Mononuclear cell (primary cell): Measurements from ENCODE around the gene C20orf141. TPM values are rescaled to one million over a fixed set of nuclear protein-coding genes. Genes with fewer than 3 reads are reported as not detected.
"Not testable (repeated sequence)": the region's sequence is repeated elsewhere in the genome, so short reads cannot be mapped to it uniquely, and the experiment has no call there.

Source experiments
- H3K27me3 ChIP-seq: 2 replicates; pipeline ENCODE4 v1.6.0; 2011; ENCODE audit warnings: low read length, control low read depth; ENCODE audit not compliant: insufficient read depth
- H3K4me1 ChIP-seq: 2 replicates; pipeline ENCODE4 v1.5.1; 2011; ENCODE audit warnings: mild to moderate bottlenecking, low read length, control low read depth; ENCODE audit not compliant: insufficient read depth
- H3K4me3 ChIP-seq: 2 replicates; pipeline ENCODE4 v1.5.1; 2011; ENCODE audit warnings: mild to moderate bottlenecking, low read length, moderate library complexity
- H3K9me3 ChIP-seq: 2 replicates; pipeline ENCODE4 v1.5.1; 2011; ENCODE audit warnings: low read depth, mild to moderate bottlenecking, control low read depth, low read length
- total RNA-seq: library from RNA; depleted of rRNA; stranded (reverse); fragments of >200 nt; gene quantifications from one replicate; pipeline ENCODE4 v1.2.3, GENCODE V29; 2012

The C20orf141 gene
- total RNA-seq, 1 donor, result not detected

GRCh38 chr20:2825761-2826160, 11.0 kb downstream of the C20orf141 start:
- Histone ChIP-seq H3K4me3 (no peak overlapping the region), H3K9me3 (no peaks in the 10 kb centered on the region), H3K27me3 (peaks cover 31% of the 10 kb centered on the region), H3K4me1 (peaks cover 16% of the 10 kb centered on the region)

GRCh38 chr20:2826655-2827054, 11.9 kb downstream of the C20orf141 start:
- Histone ChIP-seq H3K4me1 (peaks cover 12% of the 10 kb centered on the region), H3K9me3 (no peaks in the 10 kb centered on the region)

GRCh38 chr20:2829376-2829775, 14.6 kb downstream of the C20orf141 start:
- Histone ChIP-seq H3K4me3 (no peak overlapping the region), H3K9me3 (no peaks in the 10 kb centered on the region), H3K27me3 (peaks cover 23% of the 10 kb centered on the region)

More at GRCh38 chr20:2826655-2827054, 11.9 kb downstream of the C20orf141 start:
- peaks cover 26% of the 10 kb centered on the region for H3K27me3 ChIP-seq
- H3K4me3 ChIP-seq, result no peak overlapping the region

GRCh38 chr20:2831206-2831605, 16.4 kb downstream of the C20orf141 start:
- H3K4me3 ChIP-seq, H3K9me3 ChIP-seq: not testable (repeated sequence)
- Histone ChIP-seq H3K27me3 (peaks cover 16% of the 10 kb centered on the region), H3K4me1 (peaks cover 10% of the 10 kb centered on the region)

More at GRCh38 chr20:2829376-2829775, 14.6 kb downstream of the C20orf141 start:
- H3K4me1 ChIP-seq, result peaks cover 12% of the 10 kb centered on the region

GRCh38 chr20:2833761-2834160, 19.0 kb downstream of the C20orf141 start:
- Histone ChIP-seq H3K4me1 (peaks cover 5% of the 10 kb centered on the region), H3K9me3 (no peaks in the 10 kb centered on the region), H3K27me3 (peaks cover 2% of the 10 kb centered on the region), H3K4me3 (no peak overlapping the region)

GRCh38 chr20:2834401-2835110, 19.8 kb downstream of the C20orf141 start:
- Histone ChIP-seq H3K9me3 (no peaks in the 10 kb centered on the region), H3K4me1 (peaks cover 11% of the 10 kb centered on the region), H3K4me3 (no peak overlapping the region), H3K27me3 (no peaks in the 10 kb centered on the region)

- Histone ChIP-seq H3K4me1 (peaks cover 19% of the 10 kb centered on the region), H3K27me3 (no peaks in the 10 kb centered on the region), H3K4me3 (no peak overlapping the region), H3K9me3 (no peaks in the 10 kb centered on the region)
These were observed 20.6 kb downstream of the C20orf141 start for GRCh38 chr20:2835331-2835796.

- Histone ChIP-seq H3K9me3 (no peaks in the 10 kb centered on the region), H3K4me3 (no peak overlapping the region), H3K27me3 (no peaks in the 10 kb centered on the region), H3K4me1 (peaks cover 21% of the 10 kb centered on the region)
These were observed 21.2 kb downstream of the C20orf141 start for GRCh38 chr20:2836035-2836434.

- no peaks in the 10 kb centered on the region for H3K9me3 ChIP-seq
- H3K27me3 ChIP-seq, result no peaks in the 10 kb centered on the region
- peaks cover 25% of the 10 kb centered on the region for H3K4me1 ChIP-seq
- H3K4me3 ChIP-seq, result no peak overlapping the region
These were observed 22.6 kb downstream of the C20orf141 start for GRCh38 chr20:2837221-2837960.

- Histone ChIP-seq H3K27me3 (no peaks in the 10 kb centered on the region), H3K9me3 (no peaks in the 10 kb centered on the region), H3K4me3 (no peak overlapping the region), H3K4me1 (peaks cover 25% of the 10 kb centered on the region)
These were observed 23.5 kb downstream of the C20orf141 start for GRCh38 chr20:2838170-2838797.

- Histone ChIP-seq H3K4me3 (no peak overlapping the region), H3K4me1 (peaks cover 25% of the 10 kb centered on the region), H3K27me3 (no peaks in the 10 kb centered on the region), H3K9me3 (no peaks in the 10 kb centered on the region)
These were observed 24.3 kb downstream of the C20orf141 start for GRCh38 chr20:2838847-2839671.

- H3K4me3 ChIP-seq, result peak overlapping the region; percentile 84
- H3K9me3 ChIP-seq, result no peaks in the 10 kb centered on the region
- H3K4me1 ChIP-seq, result peaks cover 25% of the 10 kb centered on the region
- no peaks in the 10 kb centered on the region for H3K27me3 ChIP-seq
These were observed 24.9 kb downstream of the C20orf141 start for GRCh38 chr20:2839732-2840137.

GRCh38 chr20:2840138-2840966, 25.6 kb downstream of the C20orf141 start, which contains the start of the genes PCED1A and VPS16:
Gene PCED1A (minus strand): TSS chr20:2840655. CDS start chr20:2839912, 743 bp downstream.
Gene VPS16 (plus strand): TSS chr20:2840745. CDS start chr20:2840775, 30 bp downstream.
- Histone ChIP-seq H3K4me1 (peaks cover 25% of the 10 kb centered on the region), H3K9me3 (no peaks in the 10 kb centered on the region), H3K27me3 (no peaks in the 10 kb centered on the region), H3K4me3 (peak within 1 kb of the TSS; percentile 84)
